Measurements from ENCODE around the gene OAS3.
"Not testable (repeated sequence)": the region's sequence is repeated elsewhere in the genome, so short reads cannot be mapped to it uniquely, and the experiment has no call there.

Gene OAS3

DNA sequence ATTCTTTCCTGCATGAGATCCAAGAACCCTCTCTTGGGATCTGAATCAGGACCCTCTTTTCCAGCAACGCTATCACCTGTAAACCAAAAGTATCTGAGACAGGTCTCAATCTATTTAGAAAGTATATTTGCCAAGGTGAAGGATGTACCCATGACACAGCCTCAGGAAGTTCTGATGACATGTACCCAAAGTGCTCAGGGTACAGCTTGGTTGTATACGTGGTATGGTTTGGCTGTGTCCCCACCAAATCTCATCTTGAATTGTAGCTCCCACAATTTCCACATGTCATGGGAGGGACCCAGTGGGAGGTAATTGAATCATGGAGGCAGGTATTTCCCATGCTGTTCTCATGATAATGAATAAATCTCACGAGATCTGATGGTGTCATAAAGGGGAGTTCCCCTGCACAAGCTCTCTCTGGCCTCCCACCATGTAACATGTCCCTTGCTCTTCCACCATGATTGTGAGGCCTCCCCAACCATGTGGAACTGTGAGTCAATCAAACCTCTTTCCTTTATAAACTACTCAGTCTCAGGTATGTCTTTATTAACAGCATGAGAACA, 50.6 kb downstream of the OAS3 start:
- not testable (repeated sequence) for DNase-seq

- no peak for DNase-seq
Observed at GRCh38 chr12:112989806-112990205, 51.5 kb downstream of the OAS3 start.

- peak; percentile 40 for DNase-seq
Observed at GRCh38 chr12:112992541-112993398, 54.5 kb downstream of the OAS3 start.

DNA sequence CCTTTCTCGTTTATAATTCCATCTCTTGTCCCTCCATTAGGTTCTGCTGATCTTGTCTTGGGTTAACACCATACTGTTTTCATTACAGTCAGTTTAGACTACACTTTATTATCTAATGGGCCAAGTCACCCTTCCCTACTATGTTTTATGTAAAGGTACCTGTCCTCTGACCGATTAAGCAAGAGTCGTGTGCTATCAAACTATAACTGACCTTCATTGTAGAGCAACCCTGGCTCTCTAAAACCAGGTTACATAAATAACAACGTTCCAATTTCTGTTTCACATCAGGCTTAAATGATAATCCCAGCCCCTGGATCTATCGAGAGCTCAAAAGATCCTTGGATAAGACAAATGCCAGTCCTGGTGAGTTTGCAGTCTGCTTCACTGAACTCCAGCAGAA, 56.7 kb downstream of the OAS3 start:
- DNase-seq, result no peak

DNA sequence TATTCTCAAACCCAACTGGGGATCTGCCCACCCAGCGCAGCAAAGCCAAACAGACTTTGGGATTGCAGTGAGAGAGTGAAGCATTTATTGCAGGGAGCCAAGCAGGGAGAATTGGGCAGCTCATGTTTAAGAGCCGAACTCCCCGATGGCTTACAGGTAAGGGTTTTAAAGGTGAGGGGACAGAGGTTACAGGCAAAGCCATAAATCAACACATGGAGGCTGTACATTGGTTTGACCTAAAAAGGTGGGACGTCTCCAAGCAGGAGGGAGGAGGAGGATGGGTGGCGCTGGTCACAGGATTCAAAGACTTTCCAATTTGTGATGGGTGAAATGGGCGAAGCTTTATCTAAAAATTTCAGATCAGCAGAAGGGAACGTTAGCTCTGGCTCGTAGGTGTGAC, 58.2 kb downstream of the OAS3 start:
- no peak for DNase-seq

GRCh38 chr12:112997506-112997905, 59.2 kb downstream of the OAS3 start:
- no peak for DNase-seq

GRCh38 chr12:112998987-112999767, 60.9 kb downstream of the OAS3 start:
- DNase-seq, result peak; percentile 46

GRCh38 chr12:113000433-113000832, 62.2 kb downstream of the OAS3 start:
- DNase-seq, result no peak

- DNase-seq, result no peak
Observed at GRCh38 chr12:113002155-113002554, 63.9 kb downstream of the OAS3 start.

GRCh38 chr12:113002676-113003075, 64.4 kb downstream of the OAS3 start:
- DNase-seq, result no peak

DNA sequence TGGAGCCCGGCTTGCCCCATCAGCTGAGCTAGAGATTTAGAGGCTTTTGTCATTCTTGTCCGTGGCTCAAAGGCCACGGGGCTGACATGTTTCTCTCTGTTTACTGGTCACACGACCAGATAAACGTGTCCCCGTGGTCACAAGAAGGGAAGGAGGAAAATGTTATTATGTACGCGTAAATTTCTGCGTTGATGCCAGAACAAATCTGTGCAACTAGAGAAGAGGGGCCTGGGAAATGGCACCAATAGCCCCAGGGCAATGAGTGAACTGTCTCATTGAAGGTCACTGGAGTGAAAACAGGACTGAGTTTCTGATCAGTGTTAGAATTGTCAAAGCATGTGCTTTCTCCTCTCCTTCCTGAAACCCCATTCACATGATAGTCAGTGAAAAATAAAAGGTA, 65.4 kb downstream of the OAS3 start:
- no peak for DNase-seq

DNA sequence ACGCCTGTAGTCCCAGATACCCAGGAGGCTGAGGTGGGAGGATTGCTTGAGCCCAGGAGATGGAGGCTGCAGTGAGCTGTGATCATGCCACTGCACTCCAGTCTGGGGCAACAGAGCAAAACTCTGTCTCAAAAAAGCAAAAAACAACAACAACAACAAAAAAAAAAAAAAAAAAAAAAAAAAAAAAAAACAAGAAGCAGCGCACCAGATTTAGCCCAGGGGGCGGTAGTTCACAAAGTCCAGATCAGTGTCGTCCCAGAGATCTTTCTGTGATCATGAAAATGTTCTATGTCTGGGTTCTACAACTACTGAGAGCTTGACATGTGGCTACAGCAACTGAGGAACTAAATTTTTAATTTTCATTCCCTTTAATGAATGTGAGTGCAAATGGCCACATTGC, 67.5 kb downstream of the OAS3 start:
- DNase-seq, result no peak

GRCh38 chr12:113006206-113006605, 67.9 kb downstream of the OAS3 start:
- no peak for DNase-seq

- no peak for DNase-seq
Observed at GRCh38 chr12:113006641-113007040, 68.4 kb downstream of the OAS3 start.

- DNase-seq, result no peak
Observed at GRCh38 chr12:113007166-113007565, 68.9 kb downstream of the OAS3 start.

GRCh38 chr12:113010701-113011100, 72.4 kb downstream of the OAS3 start:
- no peak for DNase-seq

DNA sequence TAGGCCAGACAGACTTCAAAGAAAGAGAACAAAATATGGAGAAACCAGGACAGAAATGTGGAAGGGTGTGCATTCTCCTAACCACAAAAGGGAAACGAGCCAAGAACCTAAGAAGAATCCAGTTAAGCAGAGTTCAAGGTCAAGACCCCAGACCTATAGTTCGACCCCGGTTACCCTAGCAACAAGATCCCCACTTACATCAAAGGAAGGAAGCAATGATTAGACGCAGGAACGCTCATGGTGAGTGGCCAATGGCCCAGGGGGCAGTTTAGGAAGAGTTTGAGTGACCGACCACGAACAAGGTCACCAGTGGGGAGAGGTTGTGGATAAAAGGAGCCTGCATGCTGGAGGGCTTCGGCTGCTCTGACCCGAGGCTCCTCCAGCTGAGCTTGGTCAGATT, 76.3 kb downstream of the OAS3 start:
- DNase-seq, result no peak

GRCh38 chr12:113016796-113017195, 78.5 kb downstream of the OAS3 start:
- no peak for DNase-seq

DNA sequence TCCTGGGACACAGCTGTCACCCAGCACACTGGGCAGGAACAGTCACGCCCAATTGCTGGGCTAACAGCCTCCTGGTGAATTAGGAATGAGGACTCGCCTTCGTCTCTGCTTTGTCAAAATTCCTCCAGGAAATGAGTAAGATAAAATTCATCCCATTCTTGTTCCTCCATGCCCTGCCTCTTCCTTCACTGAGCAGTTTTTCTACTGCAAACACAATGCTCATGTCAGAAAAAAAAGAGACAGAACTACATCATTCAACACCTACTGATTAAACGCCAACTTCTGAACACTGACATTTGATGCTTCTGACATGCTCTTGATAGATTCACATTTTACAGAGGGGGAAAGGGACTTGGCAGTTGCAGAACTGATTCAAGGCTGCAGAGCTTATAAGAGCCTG, 80.8 kb downstream of the OAS3 start:
- no peak for DNase-seq

- DNase-seq, result no peak
Observed at GRCh38 chr12:113021500-113021899, 83.2 kb downstream of the OAS3 start.
